Heart right ventricle (tissue), 16 donors: ENCODE results near the gene SF3A1. TPM values are rescaled to one million over a fixed set of nuclear protein-coding genes. Genes with fewer than 3 reads are reported as not detected.

Experiments used
- ATAC-seq, 8 donors: fragments of 200-7000 bp; cut with Tn5 transposase; one replicate each; pipeline ENCODE4 v1.9.1; 2020; ENCODE audit warnings: mild to moderate bottlenecking in 8 of 8, moderate library complexity in 8 of 8, moderate number of reproducible peaks in 1 of 8
- DNase-seq, 2 donors: peaks; one replicate each; pipeline ENCODE4 v3.0.0-alpha.2; 2020
- H3K27ac ChIP-seq, 10 donors: fragments of 200-600 bp; sonication (generic) in 2 of 10; one replicate each; pipeline versions ENCODE4 v1.5.0 to v1.8.0; 2020 to 2022; ENCODE audit warnings: mild to moderate bottlenecking in 3 of 10
- H3K27me3 ChIP-seq, 7 donors: fragments of 200-600 bp; one replicate each; pipeline ENCODE4 v1.8.0; 2021 to 2022; ENCODE audit warnings: mild to moderate bottlenecking in 2 of 7
- H3K36me3 ChIP-seq, 9 donors: fragments of 200-600 bp; sonication (generic) in 1 of 9; one replicate each; pipeline versions ENCODE4 v1.5.0 to v1.8.0; 2020 to 2022; ENCODE audit warnings: mild to moderate bottlenecking in 2 of 9
- H3K4me1 ChIP-seq, 9 donors: fragments of 200-600 bp; sonication (generic) in 1 of 9; one replicate each; pipeline versions ENCODE4 v1.5.0 to v1.8.0; 2020 to 2022; ENCODE audit warnings: mild to moderate bottlenecking in 4 of 9
- H3K4me3 ChIP-seq, 10 donors: fragments of 200-600 bp; sonication (generic) in 2 of 10; one replicate each; pipeline versions ENCODE4 v1.5.0 to v1.8.0; 2020 to 2022; ENCODE audit warnings: mild to moderate bottlenecking in 7 of 10, moderate library complexity in 2 of 10
- H3K9me3 ChIP-seq, 11 donors: fragments of 200-600 bp in 10 of 11; sonication (generic) in 2 of 11; one replicate each; pipeline versions ENCODE4 v1.5.0 to v1.8.0; 2013 to 2022; ENCODE audit warnings: mild to moderate bottlenecking in 2 of 11, control low read depth in 1 of 11, moderate library complexity in 1 of 11
- CTCF ChIP-seq, 9 donors: fragments of 200-600 bp; sonication (generic) in 2 of 9; IDR thresholded peaks; one replicate each; pipeline versions ENCODE4 v1.5.0 to v1.8.0; 2021 to 2022; ENCODE audit warnings: antibody characterized with exemption in 9 of 9, mild to moderate bottlenecking in 5 of 9, moderate library complexity in 1 of 9
- WGBS, 2 donors: extraction: QIAGEN DNeasy Blood & Tissue Kit; methylation state at CpG; one replicate each; pipeline ENCODE4 v1.1.7; 2013; ENCODE audit warnings: inconsistent platforms in 1 of 2; 5-methylcytosine and 5-hydroxymethylcytosine counted together
- intact Hi-C, 10 donors: fragments of 100-400 bp; cut with DNase I; formaldehyde crosslinking; loops; one replicate each; pipeline versions ENCODE4 v1.11.1 to v1.14.2; 2022
- polyA plus RNA-seq, 2 donors: library from polyadenylated mRNA; stranded (reverse); fragments of 200-250 nt; gene quantifications; one replicate each; pipeline ENCODE4 v1.2.3, GENCODE V29; 2013
- total RNA-seq, 10 donors: library from RNA; stranded (reverse); fragmentation: NEBNext Ultra II Directional in 3 of 10; extraction: Animal tissue kit (Norgen Biotek cat#: 25700) in 3 of 10; gene quantifications; one replicate each; pipeline versions ENCODE4 v1.2.1 to v1.2.4, GENCODE V29; 2021 to 2023
- donor health status: Arrhythmogenic right ventricular cardiomyopathy.
- donor health status: ischemic (EF 13 %, LVEDD 7.1; RV severe dilation, severe dysfunction).
- donor health status: healthy with polysubstance abuse.
- donor health status: DM: no; HTN: yes; CAD: no.
- donor health status: DM: no; HTN: no; CAD: no.
- donor health status: ischemic (EF 25% LVEDD 6.9; RV normal size, moderate dysfunction).
- donor health status: ischemic (EF 25% LVEDD 5.7; RV mildly dilated, moderate dysfunction).
- donor health status: healthy.
- donor health status: DM: yes; HTN: yes; CAD: no.
- donor health status: Ischemic cardiomyopathy.
- donor health status: ischemic (EF 35%, LVEDD 5.7; RV mildly dilated, moderate dysfunction).
- donor health status: nonischemic (EF 11% LVEDD 7.7; RV severe dilation, severe dysfunction).
- donor health status: DM: yes; HTN: yes; CAD: no.
- donor health status: PGD.
- donor health status: ischemic (EF 29% LVEDD 5.4; RV normal size, mild dysfunction).
- donor health status: nonischemic (EF 23%, LVEDD 6.1; RV moderate dilation, normal function).

The SF3A1 gene
- total and polyA plus RNA-seq, 12 donors = 13.2 to 132 (median 103) TPM

DNA sequence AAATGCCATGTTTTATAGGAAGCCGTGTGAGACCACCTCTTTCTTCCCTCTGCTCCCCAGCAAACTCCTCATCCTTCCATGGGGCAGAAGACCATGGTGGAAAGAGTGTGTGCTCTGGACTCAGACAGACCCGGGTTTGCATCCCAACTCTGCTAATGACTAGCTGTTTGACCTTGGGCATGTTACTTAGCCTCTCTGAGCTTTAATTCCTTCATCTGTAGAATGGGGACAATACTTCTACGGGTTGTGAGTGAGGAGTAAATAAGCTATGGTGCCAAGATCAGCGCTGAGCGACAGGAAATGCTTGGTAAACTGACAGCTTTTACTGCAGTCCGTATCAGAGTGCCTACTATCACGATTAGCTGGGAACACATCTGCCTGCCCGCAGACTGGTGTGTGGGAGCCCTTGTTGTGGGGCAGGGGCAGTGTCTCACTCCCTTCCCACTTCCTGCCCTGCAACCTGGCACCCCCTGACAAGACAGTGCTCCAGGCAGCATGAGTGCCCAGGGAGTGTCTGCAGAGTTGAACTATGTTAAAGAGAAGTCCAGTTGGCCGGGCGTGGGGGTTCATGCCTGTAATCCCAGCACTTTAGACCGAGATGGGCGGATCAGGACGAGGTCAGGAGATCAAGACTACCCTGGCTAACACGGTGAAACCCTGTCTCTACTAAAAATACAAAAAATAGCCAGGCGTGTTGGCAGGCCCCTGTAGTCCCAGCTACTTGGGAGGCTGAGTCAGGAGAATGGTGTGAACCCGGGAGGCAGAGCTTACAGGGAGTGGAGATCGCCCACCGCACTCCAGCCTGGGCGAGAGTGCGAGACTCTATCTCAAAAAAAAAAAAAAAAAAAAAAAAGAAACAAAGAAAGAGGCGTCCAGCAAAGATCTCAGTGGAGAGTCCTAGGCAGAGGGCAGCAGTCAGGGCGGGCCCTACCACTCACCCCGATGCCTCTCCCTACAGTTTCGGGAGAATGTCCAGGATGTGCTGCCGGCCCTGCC, 42.3 kb upstream of the SF3A1 start:
- H3K9me3 ChIP-seq = no peaks in the 10 kb centered on the region
- 59 to 60% methylated on average over 25 of the region's 25 CpGs for WGBS, 2 donors
- intact Hi-C loops = loop anchor here in 4 of 10 donors (10.0 kb wide), 3 partner anchors 86 to 356 kb away; no protein-coding TSS in a partner anchor

GRCh38 chr22:30397656-30398635, 41.3 kb upstream of the SF3A1 start:
- 21% methylated on average over 11 of the region's 11 CpGs for WGBS, 2 donors
- H3K36me3 ChIP-seq = no peaks in the 10 kb centered on the region
- peaks cover 0 to 26% (median 15%) of the 10 kb centered on the region in 9 donors for H3K4me1 ChIP-seq
- intact Hi-C loops = loop anchor here in 4 of 10 donors (10.0 kb wide), 3 partner anchors 87 to 357 kb away; no protein-coding TSS in a partner anchor
- DNase-seq (no peak), ATAC-seq (peak in 5 of 8 donors; percentile 4 to 25 (median 16))
- H3K9me3 ChIP-seq = no peaks in the 10 kb centered on the region
- peaks cover 0 to 49% (median 39%) of the 10 kb centered on the region in 7 donors for H3K27me3 ChIP-seq
- peak overlapping the region in 1 of 10 donors; percentile 76 for H3K27ac ChIP-seq
- TF ChIP-seq CTCF (IDR thresholded peaks at IDR 0.05) = no peak
- H3K4me3 ChIP-seq = peak overlapping the region; percentile 32 to 66 (median 60)

More for the DNA sequence above, 42.3 kb upstream of the SF3A1 start:
- Histone ChIP-seq H3K4me3 (no peak overlapping the region), H3K36me3 (no peaks in the 10 kb centered on the region), H3K27me3 (peaks cover 0 to 42% (median 36%) of the 10 kb centered on the region in 7 donors), H3K4me1 (peaks cover 0 to 26% (median 15%) of the 10 kb centered on the region in 9 donors), H3K27ac (no peak overlapping the region)
- no peak for TF ChIP-seq CTCF (IDR thresholded peaks at IDR 0.05)
- ATAC-seq (no peak), DNase-seq (no peak)

GRCh38 chr22:30396871-30397655, 40.4 kb upstream of the SF3A1 start, which contains the start of gene SEC14L2:
TSS of gene SEC14L2 (plus strand) at chr22:30397018. CDS start at chr22:30397117, 99 bp downstream.
- ATAC-seq = peak; percentile 59 to 78 (median 74)
- Histone ChIP-seq H3K36me3 (no peaks in the 10 kb centered on the region), H3K27me3 (peaks cover 0 to 55% (median 39%) of the 10 kb centered on the region in 7 donors), H3K9me3 (no peaks in the 10 kb centered on the region), H3K4me3 (peak within 1 kb of the TSS; percentile 32 to 66 (median 60)), H3K4me1 (peaks cover 0 to 26% (median 15%) of the 10 kb centered on the region in 9 donors), H3K27ac (peak within 1 kb of the TSS in 4 of 10 donors; percentile 1 to 76 (median 35))
- TF ChIP-seq CTCF (IDR thresholded peaks at IDR 0.05) = no peak
- intact Hi-C loops = loop anchor here in 4 of 10 donors (10.0 kb wide), 3 partner anchors 88 to 358 kb away; no protein-coding TSS in a partner anchor
- peak; percentile 38 to 74 for DNase-seq
- WGBS, 2 donors = 1% methylated on average over 52 to 56 of the region's 56 CpGs
